HEK293 (cell line): ENCODE results near the gene RNF145.

ENCODE experiments used
- CTCF ChIA-PET: fragments of 350-600 bp; formaldehyde crosslinking; extraction: SDS; loops from one replicate; lab custom pipeline; 2021; ENCODE audit warnings: antibody characterized with exemption; lab: Yijun Ruan, JAX
- POLR2A ChIA-PET: fragments of 300-600 bp; formaldehyde crosslinking; extraction: SDS; loops from one replicate; lab custom pipeline; 2020; ENCODE audit warnings: antibody characterized with exemption, inconsistent platforms; lab: Yijun Ruan, JAX
- H3K27ac ChIP-seq: fragments of 200-500 bp; sonication (Bioruptor generic); 2 replicates; pipeline ENCODE4 v1.5.1; 2014; ENCODE audit warnings: low read depth, low read length, control low read depth, inconsistent platforms; ENCODE audit errors: extremely low read depth
- H3K36me3 ChIP-seq, 2 experiments: fragments of 200-500 bp in 1 of 2; sonication (Bioruptor generic) in 1 of 2; 1 replicate in 1 of 2; 2 replicates in 1 of 2; pipeline ENCODE4 v1.5.1; 2014 to 2017; ENCODE audit warnings: inconsistent platforms in 2 of 2, low read length in 2 of 2; ENCODE audit not compliant: control insufficient read depth in 2 of 2, insufficient read depth in 1 of 2
- H3K4me1 ChIP-seq: fragments of 200-500 bp; sonication (Bioruptor generic); 2 replicates; pipeline ENCODE4 v1.5.1; 2014; ENCODE audit warnings: mild to moderate bottlenecking, low read length, inconsistent platforms; ENCODE audit not compliant: control insufficient read depth, insufficient read depth
- H3K4me3 ChIP-seq: 2 replicates; pipeline ENCODE4 v1.5.1; 2011; ENCODE audit warnings: low read depth, mild to moderate bottlenecking, control low read depth, low read length, moderate library complexity
- H3K9me3 ChIP-seq: fragments of 200-500 bp; sonication (Bioruptor generic); 2 replicates; pipeline ENCODE4 v1.5.1; 2014; ENCODE audit warnings: low read depth, low read length, inconsistent platforms; ENCODE audit not compliant: control insufficient read depth, insufficient read depth
- GLI2 ChIP-seq: fragments of 450-650 bp; formaldehyde crosslinking; IDR thresholded peaks from 2 replicates; pipeline ENCODE4; 2017; ENCODE audit warnings: missing biosample characterization, missing genetic modification characterization, low read depth, borderline replicate concordance
- KLF8 ChIP-seq: fragments of 450-650 bp; formaldehyde crosslinking; IDR thresholded peaks from 2 replicates; pipeline ENCODE4 v1.5.1; 2016; ENCODE audit warnings: missing biosample characterization, missing genetic modification characterization
- MYNN ChIP-seq: fragments of 450-650 bp; formaldehyde crosslinking; IDR thresholded peaks from 2 replicates; pipeline ENCODE4 v1.5.1; 2016; ENCODE audit warnings: missing biosample characterization, missing genetic modification characterization, borderline replicate concordance
- SALL2 ChIP-seq: fragments of 450-650 bp; formaldehyde crosslinking; IDR thresholded peaks from 2 replicates; pipeline ENCODE4 v1.5.0; 2017; ENCODE audit warnings: missing biosample characterization, mild to moderate bottlenecking, missing genetic modification characterization, borderline replicate concordance
- ZBTB1 ChIP-seq: fragments of 450-650 bp; formaldehyde crosslinking; IDR thresholded peaks from 2 replicates; pipeline ENCODE4 v1.5.1; 2016; ENCODE audit warnings: missing biosample characterization, missing genetic modification characterization
- ZNF146 ChIP-seq: fragments of 450-650 bp; formaldehyde crosslinking; IDR thresholded peaks from 2 replicates; pipeline ENCODE4 v1.5.1; 2016; ENCODE audit warnings: missing biosample characterization, missing genetic modification characterization
- ZNF19 ChIP-seq: fragments of 450-650 bp; formaldehyde crosslinking; IDR thresholded peaks from 2 replicates; pipeline ENCODE4; 2016; ENCODE audit warnings: missing biosample characterization, missing genetic modification characterization, low read depth
- ZNF23 ChIP-seq: fragments of 450-650 bp; formaldehyde crosslinking; IDR thresholded peaks from 2 replicates; pipeline ENCODE4 v1.5.1; 2016; ENCODE audit warnings: missing biosample characterization, missing genetic modification characterization, borderline replicate concordance
- ZNF302 ChIP-seq: fragments of 450-650 bp; formaldehyde crosslinking; IDR thresholded peaks from 2 replicates; pipeline ENCODE4 v1.5.1; 2016; ENCODE audit warnings: missing biosample characterization, missing genetic modification characterization, low read depth
- ZNF416 ChIP-seq: fragments of 450-650 bp; formaldehyde crosslinking; IDR thresholded peaks from 2 replicates; pipeline ENCODE4 v1.5.1; 2016; ENCODE audit warnings: missing biosample characterization, missing genetic modification characterization
- ZNF48 ChIP-seq: fragments of 450-650 bp; formaldehyde crosslinking; IDR thresholded peaks from 2 replicates; pipeline ENCODE4 v1.5.1; 2016; ENCODE audit warnings: missing biosample characterization, missing genetic modification characterization
- ZNF596 ChIP-seq: fragments of 450-650 bp; IDR thresholded peaks from 2 replicates; pipeline ENCODE4 v1.5.0; 2018; ENCODE audit warnings: missing biosample characterization, mild to moderate bottlenecking, missing genetic modification characterization, moderate library complexity
- ZNF600 ChIP-seq: fragments of 450-650 bp; formaldehyde crosslinking; IDR thresholded peaks from 2 replicates; pipeline ENCODE4 v1.5.1; 2016; ENCODE audit warnings: missing biosample characterization, missing genetic modification characterization
- ZNF624 ChIP-seq: fragments of 450-650 bp; formaldehyde crosslinking; IDR thresholded peaks from 2 replicates; pipeline ENCODE4 v1.5.1; 2017; ENCODE audit warnings: missing biosample characterization, missing genetic modification characterization
- ZNF670 ChIP-seq: fragments of 450-650 bp; formaldehyde crosslinking; IDR thresholded peaks from 2 replicates; pipeline ENCODE4 v1.5.1; 2016; ENCODE audit warnings: missing biosample characterization, missing genetic modification characterization, low read depth
- ZNF837 ChIP-seq: fragments of 450-650 bp; formaldehyde crosslinking; IDR thresholded peaks from 2 replicates; pipeline ENCODE4 v1.5.1; 2016; ENCODE audit warnings: missing biosample characterization, missing genetic modification characterization
- TF ChIP-seq, protein P1 (sequence below): fragments of 450-650 bp; formaldehyde crosslinking; IDR thresholded peaks from 2 replicates; pipeline ENCODE4 v1.5.1; 2016; ENCODE audit warnings: missing biosample characterization, missing genetic modification characterization
- TF ChIP-seq, protein P2 (sequence below): fragments of 450-650 bp; IDR thresholded peaks from 2 replicates; pipeline ENCODE4 v1.5.1; 2018; ENCODE audit warnings: missing biosample characterization, mild to moderate bottlenecking, missing genetic modification characterization
- TF ChIP-seq, protein P3 (sequence below): fragments of 450-650 bp; formaldehyde crosslinking; IDR thresholded peaks from 2 replicates; pipeline ENCODE4 v1.5.1; 2016; ENCODE audit warnings: missing biosample characterization, missing genetic modification characterization
- TF ChIP-seq, protein P4 (sequence below): fragments of 450-650 bp; formaldehyde crosslinking; IDR thresholded peaks from 2 replicates; pipeline ENCODE4 v1.5.1; 2016; ENCODE audit warnings: missing biosample characterization, missing genetic modification characterization

The RNF145 gene

DNA sequence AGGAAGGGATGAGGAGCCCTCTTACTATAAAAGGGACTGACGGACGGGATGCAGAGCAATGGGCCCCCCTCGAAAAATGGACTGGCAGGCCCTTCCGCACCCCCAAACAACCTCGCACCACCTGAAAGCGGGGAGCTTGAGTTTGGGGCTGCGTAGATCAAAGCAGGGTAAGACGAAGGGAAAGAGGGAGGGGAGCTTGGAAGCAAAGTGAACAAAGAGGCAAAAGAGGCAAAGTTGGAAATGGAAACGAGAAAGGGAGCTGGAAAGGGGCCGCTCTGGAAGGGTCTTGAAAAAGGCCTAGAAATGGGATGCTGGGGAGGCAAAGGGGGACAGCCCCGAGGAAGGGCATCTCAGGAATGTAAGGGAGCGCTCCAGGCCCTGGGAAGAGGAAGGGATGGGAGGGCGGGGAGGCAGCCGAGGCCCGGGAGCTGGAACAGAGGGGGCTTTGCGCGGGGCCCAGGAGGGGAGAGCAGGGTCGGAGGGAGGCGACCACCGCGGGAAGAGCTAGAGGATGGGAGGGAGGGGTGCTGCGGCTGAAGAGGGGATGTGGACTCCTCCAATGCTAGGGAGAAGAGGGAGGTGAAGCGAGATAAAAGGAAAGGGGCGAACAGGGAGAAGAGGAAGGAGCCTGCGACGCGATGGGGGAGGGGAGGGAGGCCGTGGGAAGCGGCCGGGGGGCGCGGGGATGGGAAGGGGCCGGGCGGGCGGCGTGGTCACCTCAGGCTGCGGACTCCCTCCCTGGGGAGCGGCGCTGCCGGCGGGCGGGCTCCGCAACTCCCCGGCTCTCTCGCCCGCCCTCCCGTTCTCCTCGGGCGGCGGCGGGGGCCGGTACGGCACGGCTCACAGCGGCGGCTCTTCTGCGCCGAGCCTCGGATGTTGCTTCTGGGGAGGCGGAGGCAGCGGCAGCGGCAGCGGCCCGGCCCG lies 577 bp downstream of the RNF145 start (continued):
- 0 out of 2 replicates have a peak, but pooled peaks have one; percentile 8 for TF ChIP-seq ZNF600 (tag by site-specific recombination)

DNA sequence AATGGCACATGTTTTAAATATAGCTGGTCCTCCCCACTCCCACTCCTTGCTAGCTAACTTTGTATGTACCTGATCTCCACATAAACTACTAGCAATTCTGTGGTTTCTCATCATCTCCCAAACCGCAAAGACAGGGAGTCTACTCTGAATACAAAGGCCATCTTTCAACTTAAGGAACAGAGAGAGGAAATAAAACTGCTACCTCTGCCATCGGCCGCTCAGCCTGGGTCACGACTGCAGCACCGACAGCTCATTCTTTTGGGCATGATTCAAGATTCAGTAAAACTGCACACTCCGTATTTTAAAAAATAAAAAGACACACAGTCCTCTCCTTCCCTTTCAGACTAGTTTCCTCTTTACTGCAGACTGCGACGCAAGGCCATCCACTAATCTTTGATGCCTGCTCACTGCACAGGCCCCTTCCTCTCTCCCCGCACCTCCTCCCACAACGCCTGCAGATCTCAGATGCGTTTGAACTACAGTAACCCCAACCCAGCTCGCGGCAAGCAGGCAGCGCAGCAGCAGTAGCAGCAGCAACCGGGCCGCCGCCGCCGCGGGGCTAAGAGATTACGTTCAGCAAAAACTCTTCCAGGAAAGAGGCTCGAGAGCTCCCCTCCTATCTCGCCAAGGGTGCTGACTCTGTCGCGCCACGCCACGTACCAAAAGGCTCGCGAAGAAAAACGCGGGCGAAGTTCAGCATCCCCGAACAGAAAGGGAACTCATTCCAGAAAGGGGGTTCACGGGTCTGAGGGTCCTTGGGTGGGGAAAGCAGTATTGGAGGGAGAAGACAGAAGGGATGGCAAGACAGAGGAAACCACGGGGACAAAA lies 1.5 kb downstream of the RNF145 start:
- ChIA-PET POLR2A (interaction anchor here (0.7 to 2.1 kb wide), 6 partner anchors 23 to 1182 kb away, joined by 3 to 9 read pairs (median 4); no protein-coding TSS in a partner anchor), CTCF (interaction anchor here (0.7 to 2.0 kb wide), 3 partner anchors 51 to 567 kb away, joined by 3 to 5 read pairs (median 3); no protein-coding TSS in a partner anchor)
- no peaks in the 10 kb centered on the region for H3K9me3 ChIP-seq
- peaks cover 37% of the 10 kb centered on the region for H3K4me1 ChIP-seq
- H3K36me3 ChIP-seq, result no peaks in the 10 kb centered on the region; a peak in 1 of 3 replicates
- H3K27ac ChIP-seq, result peak overlapping the region; percentile 74
- peak overlapping the region; percentile 85 for H3K4me3 ChIP-seq
- no peak for TF ChIP-seq ZNF670
- TF ChIP-seq, protein P1, sequence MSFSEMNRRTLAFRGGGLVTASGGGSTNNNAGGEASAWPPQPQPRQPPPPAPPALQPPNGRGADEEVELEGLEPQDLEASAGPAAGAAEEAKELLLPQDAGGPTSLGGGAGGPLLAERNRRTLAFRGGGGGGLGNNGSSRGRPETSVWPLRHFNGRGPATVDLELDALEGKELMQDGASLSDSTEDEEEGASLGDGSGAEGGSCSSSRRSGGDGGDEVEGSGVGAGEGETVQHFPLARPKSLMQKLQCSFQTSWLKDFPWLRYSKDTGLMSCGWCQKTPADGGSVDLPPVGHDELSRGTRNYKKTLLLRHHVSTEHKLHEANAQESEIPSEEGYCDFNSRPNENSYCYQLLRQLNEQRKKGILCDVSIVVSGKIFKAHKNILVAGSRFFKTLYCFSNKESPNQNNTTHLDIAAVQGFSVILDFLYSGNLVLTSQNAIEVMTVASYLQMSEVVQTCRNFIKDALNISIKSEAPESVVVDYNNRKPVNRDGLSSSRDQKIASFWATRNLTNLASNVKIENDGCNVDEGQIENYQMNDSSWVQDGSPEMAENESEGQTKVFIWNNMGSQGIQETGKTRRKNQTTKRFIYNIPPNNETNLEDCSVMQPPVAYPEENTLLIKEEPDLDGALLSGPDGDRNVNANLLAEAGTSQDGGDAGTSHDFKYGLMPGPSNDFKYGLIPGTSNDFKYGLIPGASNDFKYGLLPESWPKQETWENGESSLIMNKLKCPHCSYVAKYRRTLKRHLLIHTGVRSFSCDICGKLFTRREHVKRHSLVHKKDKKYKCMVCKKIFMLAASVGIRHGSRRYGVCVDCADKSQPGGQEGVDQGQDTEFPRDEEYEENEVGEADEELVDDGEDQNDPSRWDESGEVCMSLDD (tag by site-specific recombination), result no peak
- no peak for TF ChIP-seq ZNF146
- TF ChIP-seq, protein P2, sequence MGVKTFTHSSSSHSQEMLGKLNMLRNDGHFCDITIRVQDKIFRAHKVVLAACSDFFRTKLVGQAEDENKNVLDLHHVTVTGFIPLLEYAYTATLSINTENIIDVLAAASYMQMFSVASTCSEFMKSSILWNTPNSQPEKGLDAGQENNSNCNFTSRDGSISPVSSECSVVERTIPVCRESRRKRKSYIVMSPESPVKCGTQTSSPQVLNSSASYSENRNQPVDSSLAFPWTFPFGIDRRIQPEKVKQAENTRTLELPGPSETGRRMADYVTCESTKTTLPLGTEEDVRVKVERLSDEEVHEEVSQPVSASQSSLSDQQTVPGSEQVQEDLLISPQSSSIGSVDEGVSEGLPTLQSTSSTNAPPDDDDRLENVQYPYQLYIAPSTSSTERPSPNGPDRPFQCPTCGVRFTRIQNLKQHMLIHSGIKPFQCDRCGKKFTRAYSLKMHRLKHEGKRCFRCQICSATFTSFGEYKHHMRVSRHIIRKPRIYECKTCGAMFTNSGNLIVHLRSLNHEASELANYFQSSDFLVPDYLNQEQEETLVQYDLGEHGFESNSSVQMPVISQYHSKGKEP (tag by site-specific recombination), result peak; percentile 94
- TF ChIP-seq, protein P3, sequence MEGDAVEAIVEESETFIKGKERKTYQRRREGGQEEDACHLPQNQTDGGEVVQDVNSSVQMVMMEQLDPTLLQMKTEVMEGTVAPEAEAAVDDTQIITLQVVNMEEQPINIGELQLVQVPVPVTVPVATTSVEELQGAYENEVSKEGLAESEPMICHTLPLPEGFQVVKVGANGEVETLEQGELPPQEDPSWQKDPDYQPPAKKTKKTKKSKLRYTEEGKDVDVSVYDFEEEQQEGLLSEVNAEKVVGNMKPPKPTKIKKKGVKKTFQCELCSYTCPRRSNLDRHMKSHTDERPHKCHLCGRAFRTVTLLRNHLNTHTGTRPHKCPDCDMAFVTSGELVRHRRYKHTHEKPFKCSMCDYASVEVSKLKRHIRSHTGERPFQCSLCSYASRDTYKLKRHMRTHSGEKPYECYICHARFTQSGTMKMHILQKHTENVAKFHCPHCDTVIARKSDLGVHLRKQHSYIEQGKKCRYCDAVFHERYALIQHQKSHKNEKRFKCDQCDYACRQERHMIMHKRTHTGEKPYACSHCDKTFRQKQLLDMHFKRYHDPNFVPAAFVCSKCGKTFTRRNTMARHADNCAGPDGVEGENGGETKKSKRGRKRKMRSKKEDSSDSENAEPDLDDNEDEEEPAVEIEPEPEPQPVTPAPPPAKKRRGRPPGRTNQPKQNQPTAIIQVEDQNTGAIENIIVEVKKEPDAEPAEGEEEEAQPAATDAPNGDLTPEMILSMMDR (tag by site-specific recombination), result peak; percentile 58
- TF ChIP-seq SALL2 (tag by site-specific recombination), result no peak
- TF ChIP-seq ZNF48, result no peak
- TF ChIP-seq, protein P4, sequence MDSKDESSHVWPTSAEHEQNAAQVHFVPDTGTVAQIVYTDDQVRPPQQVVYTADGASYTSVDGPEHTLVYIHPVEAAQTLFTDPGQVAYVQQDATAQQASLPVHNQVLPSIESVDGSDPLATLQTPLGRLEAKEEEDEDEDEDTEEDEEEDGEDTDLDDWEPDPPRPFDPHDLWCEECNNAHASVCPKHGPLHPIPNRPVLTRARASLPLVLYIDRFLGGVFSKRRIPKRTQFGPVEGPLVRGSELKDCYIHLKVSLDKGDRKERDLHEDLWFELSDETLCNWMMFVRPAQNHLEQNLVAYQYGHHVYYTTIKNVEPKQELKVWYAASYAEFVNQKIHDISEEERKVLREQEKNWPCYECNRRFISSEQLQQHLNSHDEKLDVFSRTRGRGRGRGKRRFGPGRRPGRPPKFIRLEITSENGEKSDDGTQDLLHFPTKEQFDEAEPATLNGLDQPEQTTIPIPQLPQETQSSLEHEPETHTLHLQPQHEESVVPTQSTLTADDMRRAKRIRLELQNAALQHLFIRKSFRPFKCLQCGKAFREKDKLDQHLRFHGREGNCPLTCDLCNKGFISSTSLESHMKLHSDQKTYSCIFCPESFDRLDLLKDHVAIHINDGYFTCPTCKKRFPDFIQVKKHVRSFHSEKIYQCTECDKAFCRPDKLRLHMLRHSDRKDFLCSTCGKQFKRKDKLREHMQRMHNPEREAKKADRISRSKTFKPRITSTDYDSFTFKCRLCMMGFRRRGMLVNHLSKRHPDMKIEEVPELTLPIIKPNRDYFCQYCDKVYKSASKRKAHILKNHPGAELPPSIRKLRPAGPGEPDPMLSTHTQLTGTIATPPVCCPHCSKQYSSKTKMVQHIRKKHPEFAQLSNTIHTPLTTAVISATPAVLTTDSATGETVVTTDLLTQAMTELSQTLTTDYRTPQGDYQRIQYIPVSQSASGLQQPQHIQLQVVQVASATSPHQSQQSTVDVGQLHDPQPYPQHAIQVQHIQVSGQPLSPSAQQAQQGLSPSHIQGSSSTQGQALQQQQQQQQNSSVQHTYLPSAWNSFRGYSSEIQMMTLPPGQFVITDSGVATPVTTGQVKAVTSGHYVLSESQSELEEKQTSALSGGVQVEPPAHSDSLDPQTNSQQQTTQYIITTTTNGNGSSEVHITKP (tag by site-specific recombination), result no peak
- no peak for TF ChIP-seq ZNF624 (tag by site-specific recombination)
- no peak for TF ChIP-seq KLF8 (tag by site-specific recombination)
- no peak for TF ChIP-seq ZBTB1 (tag by site-specific recombination)
- TF ChIP-seq ZNF19, result no peak
- 0 out of 2 replicates have a peak, but pooled peaks have one; percentile 6 for TF ChIP-seq MYNN
- TF ChIP-seq ZNF416 (tag by site-specific recombination), result no peak
- TF ChIP-seq ZNF302 (tag by site-specific recombination), result no peak
- no peak for TF ChIP-seq ZNF837 (tag by site-specific recombination)
- TF ChIP-seq ZNF596 (tag by site-specific recombination), result no peak; the same call in 1 of the 2 replicates
- TF ChIP-seq GLI2 (tag by site-specific recombination), result no peak
- TF ChIP-seq ZNF23 (tag by site-specific recombination), result no peak
